AG08395 (cell line): ENCODE data around the gene KHK.
"Not testable (repeated sequence)": the region's sequence is repeated elsewhere in the genome, so short reads cannot be mapped to it uniquely, and the experiment has no call there.

Source experiments
- DNase-seq: peaks from one replicate; pipeline ENCODE4 v3.0.0; 2012; ENCODE audit warnings: mixed read lengths, low spot score

Gene KHK

GRCh38 chr2:27060323-27060722 lies 26.2 kb upstream of the KHK start:
- no peak for DNase-seq

DNA sequence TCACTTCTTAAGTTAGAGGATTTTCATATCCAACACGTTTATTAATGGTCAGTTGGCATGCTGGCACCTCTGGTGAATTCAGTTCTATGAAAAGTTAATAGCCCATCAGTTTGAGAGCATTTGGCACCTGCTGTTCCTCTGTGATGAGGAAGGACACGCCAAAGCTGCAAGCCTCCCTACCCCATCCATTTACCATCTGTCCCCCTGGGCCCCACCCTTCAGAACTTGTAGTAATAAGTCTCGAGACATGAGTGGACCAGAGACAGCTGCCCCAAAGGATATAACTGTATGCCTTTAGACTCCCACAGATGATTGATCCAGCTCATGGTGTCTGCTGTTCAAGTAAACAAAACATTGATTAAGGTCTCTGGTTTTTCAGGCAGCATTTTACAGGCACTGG lies 21.4 kb upstream of the KHK start:
- no peak for DNase-seq

DNA sequence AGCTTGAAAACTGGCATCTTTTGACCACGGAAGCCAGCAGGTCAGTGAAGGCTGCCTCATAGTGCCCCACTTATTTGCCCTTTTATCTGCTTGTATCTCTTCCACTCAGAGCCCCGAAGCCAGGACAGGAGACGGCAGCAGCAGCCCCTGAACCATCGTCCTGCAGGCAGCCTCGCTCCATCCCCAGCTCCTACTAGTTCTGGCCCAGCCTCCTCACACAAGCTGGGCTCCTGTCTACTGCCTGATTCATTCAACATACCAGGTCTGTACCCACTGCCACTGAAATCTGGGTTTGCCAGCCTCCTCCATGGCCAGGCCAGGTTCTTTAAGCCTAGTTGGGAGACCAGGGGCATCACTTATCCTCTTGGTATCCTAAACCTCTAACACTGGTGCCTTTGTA lies 19.2 kb upstream of the KHK start:
- DNase-seq: no peak

DNA sequence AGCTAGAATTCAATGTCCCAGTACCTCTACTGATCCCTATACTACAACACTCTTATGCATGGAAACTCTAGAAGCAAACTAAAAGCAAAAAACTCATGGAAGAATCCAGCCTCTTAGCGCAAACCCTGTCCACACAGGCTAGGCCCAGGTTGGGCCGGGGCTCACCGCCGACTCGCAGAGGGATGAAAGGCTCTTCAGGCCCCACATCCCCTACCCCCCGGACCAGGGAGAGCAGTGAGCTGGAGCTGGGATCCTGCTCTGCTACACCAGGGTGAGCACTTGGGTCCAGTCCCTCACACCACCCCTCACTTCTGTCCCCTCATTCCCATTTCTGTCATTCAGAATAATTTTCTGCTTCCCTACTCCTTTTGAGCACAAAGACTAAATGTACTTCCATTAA lies 17.1 kb upstream of the KHK start:
- DNase-seq: no peak

DNA sequence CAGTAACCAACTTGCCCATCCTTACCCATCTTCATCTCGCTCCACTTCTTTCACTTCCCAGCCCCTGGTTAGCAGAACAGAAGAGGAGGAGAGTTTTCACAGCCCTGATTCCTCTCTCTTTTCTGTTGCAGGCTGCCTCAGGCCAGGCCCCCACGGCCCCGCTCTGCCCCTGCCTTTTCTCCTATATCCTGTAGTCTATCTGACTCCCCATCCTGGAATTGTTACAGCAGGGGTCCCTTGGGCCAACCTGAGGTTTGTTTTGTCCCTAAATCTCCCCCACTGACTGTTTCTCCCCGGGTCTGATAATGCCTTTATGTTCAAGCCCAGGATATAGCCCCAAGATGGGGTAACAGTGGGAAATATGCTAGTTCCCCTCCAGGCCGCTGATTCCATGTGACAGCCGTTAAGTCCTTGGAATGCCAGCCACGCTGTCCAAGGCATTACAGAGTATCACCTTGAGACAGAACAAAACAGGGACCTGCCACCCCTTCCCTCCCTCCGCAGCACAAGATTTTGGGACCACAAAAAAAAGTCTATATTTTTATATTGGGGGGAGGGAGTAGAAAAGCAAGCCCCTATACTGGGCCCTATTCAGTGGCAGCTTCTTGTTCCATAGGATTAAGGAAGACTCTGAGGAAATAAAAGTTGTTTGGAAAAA lies 16.5 kb upstream of the KHK start:
- DNase-seq: no peak

GRCh38 chr2:27070653-27071276 lies 15.8 kb upstream of the KHK start:
- no peak for DNase-seq

DNA sequence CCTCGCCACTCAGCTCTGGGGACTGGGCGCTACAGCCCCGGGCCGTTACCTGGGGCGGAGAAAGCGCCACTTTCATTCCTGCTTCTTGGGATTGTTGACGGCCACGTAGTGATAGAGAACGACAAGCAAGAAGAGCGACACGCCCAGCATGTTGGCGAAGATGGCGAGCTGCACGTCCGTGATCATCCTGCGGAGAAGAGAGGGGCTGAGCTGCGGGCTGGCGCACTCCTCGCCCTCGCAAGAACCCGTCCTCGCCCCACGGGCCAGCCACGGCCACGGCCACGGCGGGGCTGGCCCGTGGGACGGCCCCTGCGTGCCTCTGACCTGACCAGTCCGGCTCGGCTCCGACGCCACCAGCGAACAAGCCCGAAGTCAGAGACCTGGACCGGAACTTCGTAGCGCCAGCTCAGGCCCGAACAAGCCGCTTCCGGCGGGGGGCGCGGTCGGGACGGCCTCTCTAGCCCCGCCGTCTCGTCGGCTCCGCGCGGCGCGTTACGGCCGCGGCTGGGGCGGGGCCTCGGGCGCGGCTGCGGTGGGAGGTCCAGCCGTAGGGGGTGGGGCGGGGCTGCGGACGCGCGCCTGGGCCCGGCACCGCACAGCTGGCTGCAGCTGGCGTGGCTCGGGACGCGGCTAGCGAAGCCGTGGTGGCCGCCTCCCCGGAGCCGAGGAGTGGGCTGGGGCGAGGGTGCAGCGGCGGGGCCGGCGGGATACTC lies 15.1 kb upstream of the KHK start, which contains the start of gene OST4:
TSS of gene OST4 (minus strand) at position 378 of the 713 bp plus-strand sequence.
- DNase-seq: peak; percentile 95

- DNase-seq: no peak
Observed at GRCh38 chr2:27071990-27072830, 14.4 kb upstream of the KHK start.

GRCh38 chr2:27072920-27073319 lies 13.7 kb upstream of the KHK start:
- no peak for DNase-seq

GRCh38 chr2:27073782-27074181 lies 12.8 kb upstream of the KHK start:
- DNase-seq: no peak

- DNase-seq: no peak
Observed at GRCh38 chr2:27074738-27075565, 11.6 kb upstream of the KHK start.

- not testable (repeated sequence) for DNase-seq
Observed at GRCh38 chr2:27075566-27075871, 11.1 kb upstream of the KHK start.

DNA sequence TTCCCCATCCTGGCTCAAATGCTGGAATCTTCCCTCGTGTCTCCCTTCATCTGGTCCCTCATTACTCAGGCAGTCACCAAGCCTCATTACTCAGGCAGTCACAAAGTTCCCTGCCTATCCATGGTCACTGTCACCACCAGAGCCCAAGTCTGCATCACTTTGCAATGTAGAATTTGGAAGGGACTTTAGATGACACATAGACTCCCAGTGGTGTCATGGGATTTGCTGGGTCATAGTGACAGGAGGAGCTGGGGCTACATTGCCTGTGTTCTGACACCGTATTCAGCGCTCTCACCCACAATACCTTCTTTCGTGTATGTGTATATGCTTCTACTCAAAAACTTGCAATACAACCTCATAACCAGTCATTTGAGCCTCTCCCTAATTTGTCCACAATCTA lies 10.2 kb upstream of the KHK start:
- DNase-seq: no peak

GRCh38 chr2:27077231-27077630 lies 9.3 kb upstream of the KHK start:
- DNase-seq: no peak

DNA sequence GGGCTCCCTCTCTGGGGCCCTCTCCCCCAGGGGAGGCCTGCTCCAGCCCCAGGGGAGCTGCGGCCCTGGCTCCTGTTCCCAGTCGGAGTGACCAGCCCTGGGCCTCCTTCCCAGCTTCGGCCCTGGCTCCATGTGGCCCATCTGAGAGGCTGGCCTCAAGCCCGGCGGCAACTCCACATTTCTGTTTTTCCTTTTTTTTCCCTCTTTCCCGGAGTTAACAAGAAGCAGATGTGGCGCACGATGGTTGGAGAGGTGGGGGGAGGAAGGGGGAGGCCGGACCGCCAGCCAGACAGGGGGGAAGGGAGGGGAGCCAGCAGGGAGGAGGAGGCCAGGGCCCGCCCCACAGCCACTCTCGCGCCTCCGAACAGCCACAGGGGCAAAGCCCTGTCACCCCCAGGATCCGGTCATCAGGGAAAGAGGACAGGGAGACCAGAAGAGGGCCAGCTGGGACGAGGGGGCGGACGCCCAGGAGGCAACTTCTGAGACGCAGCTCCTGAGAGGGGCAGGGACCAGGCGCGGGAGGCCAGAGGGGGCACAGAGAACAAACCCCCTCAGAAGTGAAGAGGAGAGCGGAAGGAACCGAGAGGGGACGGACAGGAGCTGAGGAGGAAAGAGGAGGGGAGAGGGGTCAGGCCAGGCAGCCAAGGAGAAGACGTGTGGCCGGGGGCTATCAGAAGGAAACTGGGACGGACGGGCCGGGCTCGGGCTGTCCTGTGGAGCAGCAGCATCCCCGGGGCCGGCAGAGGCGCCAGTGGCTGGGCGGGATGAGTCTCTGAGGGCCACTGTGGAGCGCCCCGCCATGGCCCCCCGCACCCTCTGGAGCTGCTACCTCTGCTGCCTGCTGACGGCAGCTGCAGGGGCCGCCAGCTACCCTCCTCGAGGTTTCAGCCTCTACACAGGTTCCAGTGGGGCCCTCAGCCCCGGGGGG lies 8.0 kb upstream of the KHK start, which contains the start of gene EMILIN1:
TSS of gene EMILIN1 (plus strand) at position 349 of the 928 bp plus-strand sequence. CDS start at position 800, 451 bp downstream.
- DNase-seq: peak; percentile 90

GRCh38 chr2:27079233-27080139 lies 7.1 kb upstream of the KHK start:
- peak; percentile 26 for DNase-seq

- DNase-seq: no peak
Observed at GRCh38 chr2:27080140-27080469, 6.5 kb upstream of the KHK start.

DNA sequence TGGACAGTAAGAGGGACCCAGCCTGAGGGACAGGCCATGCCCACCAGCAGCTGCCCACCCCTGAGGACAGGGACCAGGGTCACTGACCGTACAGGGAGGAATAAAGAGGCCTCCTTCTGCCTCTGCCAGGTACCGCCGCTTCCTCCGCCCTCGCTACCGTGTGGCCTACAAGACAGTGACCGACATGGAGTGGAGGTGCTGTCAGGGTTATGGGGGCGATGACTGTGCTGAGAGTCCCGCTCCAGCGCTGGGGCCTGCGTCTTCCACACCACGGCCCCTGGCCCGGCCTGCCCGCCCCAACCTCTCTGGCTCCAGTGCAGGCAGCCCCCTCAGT lies 6.0 kb upstream of the KHK start:
- no peak for DNase-seq

GRCh38 chr2:27081984-27082772 lies 4.4 kb upstream of the KHK start:
- DNase-seq: no peak
